RPMI7951 (cell line): ENCODE measurements around the gene GNPTG. TPM values are rescaled to one million over a fixed set of nuclear protein-coding genes. Genes with fewer than 3 reads are reported as not detected.
"Not testable (repeated sequence)": the region's sequence is repeated elsewhere in the genome, so short reads cannot be mapped to it uniquely, and the experiment has no call there.

Experiments used
- DNase-seq: peaks from one replicate; pipeline ENCODE4 v3.0.0-alpha.2; 2012; ENCODE audit warnings: low read depth
- total RNA-seq: library from RNA; depleted of rRNA; stranded (reverse); fragments of >200 nt; shearing (Covaris generic); gene quantifications from 2 replicates; pipeline ENCODE4 v1.2.3, GENCODE V29; 2014

GNPTG gene
- total RNA-seq, 1 experiment from 2014 or later = 27.8 TPM

- DNase-seq = no peak
Measured at GRCh38 chr16:1319041-1319440, 32.7 kb upstream of the GNPTG start.

- no peak for DNase-seq
Measured at GRCh38 chr16:1320097-1320496, 31.6 kb upstream of the GNPTG start.

GRCh38 chr16:1320658-1321240 lies 31.0 kb upstream of the GNPTG start:
- DNase-seq = no peak

- no peak for DNase-seq
Measured at GRCh38 chr16:1322407-1322806, 29.3 kb upstream of the GNPTG start.

GRCh38 chr16:1323296-1324239 lies 28.2 kb upstream of the GNPTG start:
- DNase-seq = no peak

- DNase-seq = no peak
Measured at GRCh38 chr16:1324286-1324826, 27.4 kb upstream of the GNPTG start.

- DNase-seq = no peak
Measured at GRCh38 chr16:1325261-1325660, 26.5 kb upstream of the GNPTG start.

GRCh38 chr16:1325673-1326371 lies 25.9 kb upstream of the GNPTG start:
- no peak for DNase-seq

- DNase-seq = no peak
Measured at GRCh38 chr16:1326391-1326790, 25.3 kb upstream of the GNPTG start.

GRCh38 chr16:1326946-1327618 lies 24.6 kb upstream of the GNPTG start:
- no peak for DNase-seq

GRCh38 chr16:1327619-1327947 lies 24.1 kb upstream of the GNPTG start:
- no peak for DNase-seq

- not testable (repeated sequence) for DNase-seq
Measured at GRCh38 chr16:1328136-1328535, 23.6 kb upstream of the GNPTG start.

- DNase-seq = not testable (repeated sequence)
Measured at GRCh38 chr16:1328961-1329360, 22.8 kb upstream of the GNPTG start.

- DNase-seq = no peak
Measured at GRCh38 chr16:1330260-1330914, 21.3 kb upstream of the GNPTG start.

GRCh38 chr16:1330931-1331711 lies 20.6 kb upstream of the GNPTG start:
- DNase-seq = no peak

GRCh38 chr16:1331712-1332617 lies 19.8 kb upstream of the GNPTG start:
- DNase-seq = peak; percentile 49

GRCh38 chr16:1332618-1333148 lies 19.0 kb upstream of the GNPTG start:
- no peak for DNase-seq

- no peak for DNase-seq
Measured at GRCh38 chr16:1333149-1333812, 18.4 kb upstream of the GNPTG start, which contains the start of gene BAIAP3. Gene BAIAP3, plus strand, starts transcription at chr16:1333645. Its CDS starts 4,905 bp downstream, at chr16:1338550.
